DOHH2 (cell line): ENCODE data around the gene SIVA1.
A peak's percentile ranks its signal among the peaks of the same experiment; 100 is the strongest.

Source experiments
- H3F3A ChIP-seq: fragments of 200-600 bp; sonication (generic), shearing (Covaris generic); 2 replicates; pipeline ENCODE4 v1.6.0; 2016; ENCODE audit warnings: antibody characterized with exemption, mild to moderate bottlenecking; ENCODE audit not compliant: control insufficient read depth, insufficient read depth
- H3K27ac ChIP-seq: fragments of 200-600 bp; sonication (generic); 2 replicates; pipeline ENCODE4 v1.5.1; 2014; ENCODE audit warnings: low read depth, mild to moderate bottlenecking, low read length, moderate library complexity
- H3K27me3 ChIP-seq: fragments of 200-600 bp; sonication (generic); 2 replicates; pipeline ENCODE4 v1.6.1; 2014; ENCODE audit warnings: mild to moderate bottlenecking, low read length, mixed read lengths; ENCODE audit not compliant: control insufficient read depth
- H3K36me3 ChIP-seq: fragments of 200-600 bp; sonication (generic); 2 replicates; pipeline ENCODE4 v1.6.1; 2014; ENCODE audit warnings: mild to moderate bottlenecking, low read length, moderate library complexity, mixed read lengths; ENCODE audit not compliant: control insufficient read depth
- H3K4me1 ChIP-seq: fragments of 200-600 bp; sonication (generic); 2 replicates; pipeline ENCODE4 v1.6.1; 2014; ENCODE audit warnings: mild to moderate bottlenecking, low read length, mixed read lengths; ENCODE audit not compliant: control insufficient read depth
- H3K4me2 ChIP-seq: fragments of 200-600 bp; sonication (generic); 2 replicates; pipeline ENCODE4 v1.6.0; 2014; ENCODE audit warnings: mild to moderate bottlenecking, low read length, moderate library complexity
- H3K4me3 ChIP-seq: fragments of 200-600 bp; sonication (generic); 2 replicates; pipeline ENCODE4 v1.5.1; 2014; ENCODE audit warnings: mild to moderate bottlenecking, low read length, mixed read lengths
- H3K79me2 ChIP-seq: fragments of 200-600 bp; sonication (generic); 2 replicates; pipeline ENCODE4 v1.6.1; 2014; ENCODE audit warnings: mild to moderate bottlenecking, low read length, mixed read lengths; ENCODE audit not compliant: control insufficient read depth
- H3K9me2 ChIP-seq: fragments of 200-600 bp; sonication (generic); replicated peaks from 2 replicates; pipeline ENCODE4 v1.6.1; 2014; ENCODE audit warnings: mild to moderate bottlenecking, low read length, mixed read lengths; ENCODE audit not compliant: control insufficient read depth
- H3K9me3 ChIP-seq: fragments of 200-600 bp; sonication (generic); 2 replicates; pipeline ENCODE4 v1.6.1; 2014; ENCODE audit warnings: antibody characterized with exemption, low read length, mixed read lengths; ENCODE audit not compliant: control insufficient read depth, insufficient read depth
- H4K20me1 ChIP-seq: fragments of 200-600 bp; sonication (generic); 2 replicates; pipeline ENCODE4 v1.6.0; 2014; ENCODE audit warnings: low read depth, mild to moderate bottlenecking, antibody characterized with exemption, low read length, moderate library complexity; ENCODE audit not compliant: control insufficient read depth, insufficient read depth
- EZH2phosphoT487 ChIP-seq: fragments of 200-600 bp; sonication (generic); IDR thresholded peaks from 2 replicates; pipeline ENCODE4 v1.6.1; 2017; ENCODE audit warnings: borderline replicate concordance, mild to moderate bottlenecking, antibody characterized with exemption, low read length, moderate library complexity, mixed read lengths
- TF ChIP-seq, protein P1 (sequence below): fragments of 200-600 bp; sonication (generic); IDR thresholded peaks from one replicate; pipeline ENCODE4 v1.5.1; 2014; ENCODE audit warnings: antibody characterized with exemption, mild to moderate bottlenecking, low read depth, low read length; ENCODE audit not compliant: poor library complexity, severe bottlenecking

Gene SIVA1

GRCh38 chr14:104724407-104724980 lies 28.5 kb upstream of the SIVA1 start:
- no peaks in the 10 kb centered on the region for H3K9me3 ChIP-seq

DNA sequence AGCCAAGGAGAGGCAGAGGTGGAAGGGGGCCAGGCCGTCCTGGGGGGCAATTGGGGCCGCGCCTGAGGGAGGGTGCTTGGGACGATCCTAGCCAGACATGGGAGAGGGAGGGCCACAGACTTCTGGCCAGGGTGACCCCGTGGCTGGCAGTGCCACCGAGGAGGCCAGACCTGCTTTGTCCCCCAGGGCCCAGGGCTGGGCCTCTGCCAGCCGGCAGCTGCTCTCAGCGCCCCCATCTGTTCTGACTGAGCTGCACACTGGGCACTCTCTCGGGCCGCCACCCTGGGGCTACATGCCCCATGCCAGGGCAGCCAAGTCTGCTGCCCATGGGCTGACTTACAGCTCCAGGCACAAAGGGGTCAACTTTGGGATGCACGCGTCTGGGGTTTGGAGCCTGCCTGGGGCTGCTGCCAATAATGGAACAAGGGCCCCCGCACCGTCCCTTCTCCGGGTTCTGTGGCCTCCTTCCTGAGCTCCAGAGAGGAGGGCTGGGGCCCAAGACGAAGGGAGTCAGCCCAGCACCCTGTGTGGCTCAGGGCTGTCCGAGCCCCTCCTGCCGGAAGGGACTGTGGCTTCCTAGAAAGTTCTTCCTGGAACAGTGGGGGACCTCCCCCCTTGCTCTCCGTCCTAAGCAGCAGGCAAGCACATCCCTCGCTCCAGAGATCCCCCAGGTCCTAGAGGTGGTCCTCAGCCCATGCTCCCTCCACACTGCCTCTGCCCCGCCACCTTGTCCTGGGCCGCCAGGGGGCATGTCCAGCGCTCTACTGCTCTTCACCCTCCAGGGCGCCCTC lies 27.8 kb upstream of the SIVA1 start:
- Histone ChIP-seq H3K4me2 (peak overlapping the region; percentile 74; the same call in 1 of the 2 replicates), H3K27ac (no peak overlapping the region)

More at GRCh38 chr14:104724407-104724980, 28.5 kb upstream of the SIVA1 start:
- Histone ChIP-seq H3K27me3 (peaks cover 15% of the 10 kb centered on the region), H3K36me3 (no peaks in the 10 kb centered on the region), H3K4me1 (peaks cover 11% of the 10 kb centered on the region), H3K4me3 (peak overlapping the region; percentile 76), H3F3A (no peaks in the 10 kb centered on the region), H3K9me2 (no peaks in the 10 kb centered on the region), H4K20me1 (no peaks in the 10 kb centered on the region), H3K4me2 (peak overlapping the region; percentile 74), H3K79me2 (no peaks in the 10 kb centered on the region), H3K27ac (no peak overlapping the region)
- TF ChIP-seq, protein P1, sequence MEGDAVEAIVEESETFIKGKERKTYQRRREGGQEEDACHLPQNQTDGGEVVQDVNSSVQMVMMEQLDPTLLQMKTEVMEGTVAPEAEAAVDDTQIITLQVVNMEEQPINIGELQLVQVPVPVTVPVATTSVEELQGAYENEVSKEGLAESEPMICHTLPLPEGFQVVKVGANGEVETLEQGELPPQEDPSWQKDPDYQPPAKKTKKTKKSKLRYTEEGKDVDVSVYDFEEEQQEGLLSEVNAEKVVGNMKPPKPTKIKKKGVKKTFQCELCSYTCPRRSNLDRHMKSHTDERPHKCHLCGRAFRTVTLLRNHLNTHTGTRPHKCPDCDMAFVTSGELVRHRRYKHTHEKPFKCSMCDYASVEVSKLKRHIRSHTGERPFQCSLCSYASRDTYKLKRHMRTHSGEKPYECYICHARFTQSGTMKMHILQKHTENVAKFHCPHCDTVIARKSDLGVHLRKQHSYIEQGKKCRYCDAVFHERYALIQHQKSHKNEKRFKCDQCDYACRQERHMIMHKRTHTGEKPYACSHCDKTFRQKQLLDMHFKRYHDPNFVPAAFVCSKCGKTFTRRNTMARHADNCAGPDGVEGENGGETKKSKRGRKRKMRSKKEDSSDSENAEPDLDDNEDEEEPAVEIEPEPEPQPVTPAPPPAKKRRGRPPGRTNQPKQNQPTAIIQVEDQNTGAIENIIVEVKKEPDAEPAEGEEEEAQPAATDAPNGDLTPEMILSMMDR: no peak
- TF ChIP-seq EZH2phosphoT487: no peak

DNA sequence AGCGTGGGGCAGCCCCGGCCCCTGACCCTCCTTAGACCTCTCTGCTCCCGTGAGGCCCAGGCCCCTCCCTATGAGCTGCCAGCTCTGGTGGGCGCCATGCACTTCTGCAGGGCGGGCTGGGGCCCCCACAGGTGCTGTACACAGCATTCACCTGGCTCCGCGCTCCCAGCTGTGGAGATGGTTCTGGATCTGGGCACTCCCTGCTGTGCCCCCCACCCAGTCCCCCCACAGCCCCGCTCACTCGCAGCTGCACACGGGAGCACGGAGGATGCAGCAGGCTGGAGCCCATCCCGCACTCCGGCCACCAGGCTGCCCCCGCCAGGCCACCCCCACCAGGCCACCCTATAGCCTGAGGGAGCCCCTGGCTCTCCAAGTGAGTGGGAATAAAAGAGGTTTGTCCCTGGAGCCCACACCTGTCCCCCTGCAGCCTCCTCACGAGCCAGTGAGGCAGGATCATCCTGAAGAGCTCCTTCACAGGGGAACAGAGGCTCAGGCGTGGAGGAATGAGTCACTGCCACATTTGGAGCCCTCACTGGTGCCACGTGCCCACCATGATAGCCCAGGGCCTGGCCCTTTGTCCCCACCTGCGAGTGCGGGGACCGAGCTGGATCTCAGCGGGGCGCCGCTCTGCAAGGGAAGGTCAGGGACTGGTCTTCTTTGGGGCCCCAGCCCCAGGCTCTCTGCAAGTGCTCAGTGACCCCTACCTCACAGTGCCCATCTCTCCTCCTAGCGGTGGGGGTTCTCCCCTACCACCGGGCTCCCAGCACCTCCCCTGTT lies 27.0 kb upstream of the SIVA1 start:
- H3K4me1 ChIP-seq: peaks cover 11% of the 10 kb centered on the region
- TF ChIP-seq, protein P1: no peak
- TF ChIP-seq EZH2phosphoT487: no peak
- no peak overlapping the region for H3K4me3 ChIP-seq
- peaks cover 15% of the 10 kb centered on the region for H3K27me3 ChIP-seq
- H3K9me3 ChIP-seq: no peaks in the 10 kb centered on the region
- no peak overlapping the region for H3K4me2 ChIP-seq
- H3K79me2 ChIP-seq: no peaks in the 10 kb centered on the region
- H3K9me2 ChIP-seq: no peaks in the 10 kb centered on the region
- H3F3A ChIP-seq: no peaks in the 10 kb centered on the region
- H3K36me3 ChIP-seq: no peaks in the 10 kb centered on the region
- H3K27ac ChIP-seq: no peak overlapping the region
- H4K20me1 ChIP-seq: no peaks in the 10 kb centered on the region

More for the DNA sequence above, 27.8 kb upstream of the SIVA1 start:
- peaks cover 11% of the 10 kb centered on the region for H3K4me1 ChIP-seq
- H3F3A ChIP-seq: no peaks in the 10 kb centered on the region
- H3K9me3 ChIP-seq: no peaks in the 10 kb centered on the region
- peaks cover 15% of the 10 kb centered on the region for H3K27me3 ChIP-seq
- H4K20me1 ChIP-seq: no peaks in the 10 kb centered on the region
- H3K4me3 ChIP-seq: no peak overlapping the region
- no peaks in the 10 kb centered on the region for H3K9me2 ChIP-seq
- no peaks in the 10 kb centered on the region for H3K36me3 ChIP-seq
- no peak for TF ChIP-seq EZH2phosphoT487
- TF ChIP-seq, protein P1: peak; percentile 52
- no peaks in the 10 kb centered on the region for H3K79me2 ChIP-seq
